ENCODE data around the gene SEMA5B. TPM values are rescaled to one million over a fixed set of nuclear protein-coding genes. Genes with fewer than 3 reads are reported as not detected.

The SEMA5B gene
- total RNA-seq, 2 experiments from 2014 or later, result 0.30 TPM; not detected in 1

DNA sequence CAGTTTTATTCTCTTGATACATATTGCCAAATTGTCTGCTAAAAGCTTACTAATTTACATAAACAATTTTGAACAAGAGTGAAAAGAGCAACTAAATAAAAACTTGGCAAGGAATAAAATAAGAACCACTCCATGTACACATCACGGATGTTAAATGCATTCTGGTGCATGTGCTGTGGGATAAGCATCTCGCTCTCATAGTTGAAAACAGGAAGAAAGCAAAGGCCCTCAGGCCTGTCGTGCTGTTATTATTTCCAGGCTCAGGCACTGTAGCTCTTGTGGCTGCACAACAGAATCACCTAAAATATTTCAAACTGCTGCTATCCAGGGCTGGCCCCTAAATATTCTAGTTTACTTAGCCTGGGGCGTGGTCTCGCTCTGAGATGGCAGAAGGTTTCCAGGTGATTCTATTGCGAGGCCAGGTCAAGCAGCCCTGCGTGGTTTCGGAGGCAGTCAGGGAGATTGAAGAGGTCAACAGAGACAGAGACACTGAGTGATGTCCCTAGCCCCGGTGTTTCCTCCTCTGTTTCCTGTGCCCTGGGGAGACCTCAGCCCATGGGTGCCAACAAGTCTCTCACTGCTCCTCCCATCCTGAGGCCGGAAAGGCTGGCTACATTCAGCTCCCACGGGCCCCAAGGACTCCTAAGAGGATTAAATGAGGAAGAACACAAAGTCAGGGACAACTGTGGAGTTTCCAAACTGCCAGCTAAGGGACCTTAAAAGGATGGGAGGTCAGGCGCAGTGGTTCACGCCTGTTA is 21.1 kb upstream of the SEMA5B start:
- Mint-ChIP-seq H3K9me3 (no peaks in the 10 kb centered on the region), H3K27me3 (peaks cover 23% of the 10 kb centered on the region), H3K36me3 (ENCODE audit: low read depth) (no peaks in the 10 kb centered on the region), H3K4me3 (no peak overlapping the region), H3K27ac (no peak overlapping the region), H3K4me1 (no peaks in the 10 kb centered on the region)
- ChIA-PET POLR2A (no interaction called here), CTCF (interaction anchor here (2.0 kb wide), 1 partner anchor 20 kb away, joined by 4 read pairs; no protein-coding TSS in a partner anchor)
- DNase-seq, result no peak

DNA sequence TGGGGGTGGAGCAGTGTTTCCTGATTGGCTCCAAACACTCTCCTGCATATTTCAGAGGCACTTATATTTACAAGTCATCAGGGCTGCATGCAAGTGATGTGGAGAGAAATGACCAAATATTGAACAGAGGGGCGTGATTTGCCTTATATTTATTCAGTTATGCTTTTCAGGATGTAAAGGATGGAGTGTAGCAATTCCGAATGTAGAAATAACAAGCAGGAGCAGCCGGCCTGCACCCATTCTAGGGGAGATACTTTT is 19.4 kb upstream of the SEMA5B start:
- POLR2A ChIA-PET, result no interaction called here
- H3K9me3 Mint-ChIP-seq, result no peaks in the 10 kb centered on the region

DNA sequence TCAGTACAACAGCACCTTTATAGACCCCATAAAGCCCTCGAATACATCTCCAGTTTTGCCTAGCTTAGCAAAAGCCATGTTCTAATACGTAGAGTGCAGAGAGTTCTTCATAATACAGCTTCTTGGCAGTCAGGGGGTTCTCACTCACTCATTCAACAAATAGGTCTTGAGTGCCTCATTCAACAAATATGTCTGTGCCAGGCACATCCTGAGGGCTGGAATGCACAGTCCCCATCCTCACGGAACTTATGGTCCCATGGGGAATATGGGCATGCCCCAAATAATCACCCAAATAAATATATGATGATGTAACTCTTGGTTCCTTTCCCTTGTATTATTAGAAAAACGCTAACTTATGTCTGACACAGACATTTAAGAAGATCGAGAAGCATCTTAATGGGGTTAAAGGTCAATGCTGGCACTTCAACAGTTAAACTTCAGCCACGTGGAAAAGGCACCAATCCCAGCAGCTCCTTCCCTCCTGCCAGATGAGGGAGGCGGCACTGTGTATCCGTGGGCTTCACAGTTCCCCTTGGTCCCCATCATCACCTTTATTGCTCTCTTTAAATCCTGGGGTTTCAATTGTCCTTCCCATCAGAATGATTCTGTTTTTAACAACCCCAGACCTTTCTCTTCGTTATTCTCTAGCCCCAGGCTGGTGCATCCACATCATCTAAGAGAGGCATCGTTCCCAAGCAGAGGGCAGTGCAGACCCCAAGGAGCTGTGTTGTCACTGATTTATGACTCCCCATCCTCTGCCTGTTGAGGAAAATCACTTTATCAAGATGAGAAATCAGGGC is 18.9 kb upstream of the SEMA5B start:
- Mint-ChIP-seq H3K27ac (no peak overlapping the region), H3K4me3 (no peak overlapping the region), H3K4me1 (no peaks in the 10 kb centered on the region), H3K9me3 (no peaks in the 10 kb centered on the region), H3K27me3 (peaks cover 26% of the 10 kb centered on the region), H3K36me3 (ENCODE audit: low read depth) (no peaks in the 10 kb centered on the region)
- POLR2A ChIA-PET, result no interaction called here
- CTCF ChIA-PET, result no interaction called here
- no peak for DNase-seq

More for the DNA sequence above, 19.4 kb upstream of the SEMA5B start:
- Mint-ChIP-seq H3K4me3 (no peak overlapping the region), H3K4me1 (no peaks in the 10 kb centered on the region), H3K27ac (no peak overlapping the region), H3K27me3 (peaks cover 25% of the 10 kb centered on the region), H3K36me3 (ENCODE audit: low read depth) (no peaks in the 10 kb centered on the region)
- DNase-seq, result no peak
- CTCF ChIA-PET, result no interaction called here

DNA sequence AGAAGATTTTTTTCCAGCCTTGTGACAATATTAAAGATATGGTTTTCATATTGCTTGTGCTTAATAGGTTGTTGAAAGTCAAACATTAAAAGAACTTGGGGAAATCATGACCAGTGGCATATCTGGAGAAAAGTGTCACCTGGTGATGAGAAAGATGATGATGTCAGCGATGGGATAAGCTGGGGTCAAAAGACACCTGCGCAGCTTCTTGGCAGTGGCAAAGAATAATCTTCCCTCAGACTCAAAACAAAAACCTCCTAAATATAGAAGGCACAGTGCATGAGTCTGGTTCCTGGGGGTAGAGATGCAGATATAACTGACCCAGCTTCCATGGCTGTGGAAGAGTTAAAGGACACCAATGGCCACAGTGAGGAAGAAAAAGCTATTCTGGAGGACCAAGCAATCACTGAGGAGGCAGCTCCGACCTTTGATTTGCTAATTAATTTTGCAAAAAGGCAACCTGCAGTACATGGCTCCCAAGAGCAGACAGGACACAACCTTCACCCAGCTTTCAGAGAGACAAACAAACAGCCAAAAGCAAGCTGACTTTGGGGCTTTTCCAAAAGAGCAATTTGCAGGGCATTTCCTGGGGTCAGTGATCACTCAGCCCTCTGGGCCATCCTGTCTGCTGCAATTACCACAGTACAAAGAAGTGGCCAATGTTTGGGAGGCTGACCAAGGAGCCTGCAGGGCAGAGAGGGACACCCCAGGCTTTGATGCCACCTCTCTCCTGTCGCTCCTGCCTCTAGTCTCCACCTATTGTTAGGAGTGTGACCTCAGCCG is 17.6 kb upstream of the SEMA5B start:
- DNase-seq, result no peak
- H3K36me3 Mint-ChIP-seq (ENCODE audit: low read depth), result no peaks in the 10 kb centered on the region
- no peaks in the 10 kb centered on the region for H3K4me1 Mint-ChIP-seq
- H3K4me3 Mint-ChIP-seq, result no peak overlapping the region
- ChIA-PET CTCF (interaction anchor here (0.7 kb wide), 1 partner anchor 28 kb away, joined by 3 read pairs; no protein-coding TSS in a partner anchor), POLR2A (no interaction called here)
- H3K27me3 Mint-ChIP-seq, result peaks cover 31% of the 10 kb centered on the region
- H3K9me3 Mint-ChIP-seq, result no peaks in the 10 kb centered on the region
- H3K27ac Mint-ChIP-seq, result no peak overlapping the region

DNA sequence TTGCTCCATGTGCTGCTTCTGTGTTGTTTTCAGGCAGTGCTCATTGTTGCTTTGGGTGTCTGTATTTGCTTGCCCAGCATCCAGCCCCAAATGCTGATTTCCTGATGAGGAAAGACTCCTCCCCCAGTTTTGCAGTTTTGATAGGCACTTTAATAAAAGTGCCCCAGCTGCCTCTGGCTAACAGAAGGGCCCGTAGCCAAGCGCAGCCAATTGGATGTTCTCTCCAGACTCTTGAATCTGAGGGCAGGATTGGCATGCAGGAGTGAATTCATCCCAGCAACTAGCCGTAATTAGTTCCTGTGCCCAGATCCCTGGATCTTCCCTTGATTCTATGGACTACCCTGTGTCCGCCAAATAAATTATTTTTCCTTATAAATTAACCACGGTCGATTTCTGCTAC is 14.8 kb upstream of the SEMA5B start:
- no peak overlapping the region for H3K27ac Mint-ChIP-seq
- no peaks in the 10 kb centered on the region for H3K4me1 Mint-ChIP-seq
- H3K4me3 Mint-ChIP-seq, result no peak overlapping the region
- DNase-seq, result no peak
- H3K27me3 Mint-ChIP-seq, result peaks cover 50% of the 10 kb centered on the region
- H3K36me3 Mint-ChIP-seq (ENCODE audit: low read depth), result no peaks in the 10 kb centered on the region
- ChIA-PET POLR2A (no interaction called here), CTCF (interaction anchor here (0.6 kb wide), 1 partner anchor 1719 kb away, joined by 3 read pairs; no protein-coding TSS in a partner anchor)
- H3K9me3 Mint-ChIP-seq, result no peaks in the 10 kb centered on the region

DNA sequence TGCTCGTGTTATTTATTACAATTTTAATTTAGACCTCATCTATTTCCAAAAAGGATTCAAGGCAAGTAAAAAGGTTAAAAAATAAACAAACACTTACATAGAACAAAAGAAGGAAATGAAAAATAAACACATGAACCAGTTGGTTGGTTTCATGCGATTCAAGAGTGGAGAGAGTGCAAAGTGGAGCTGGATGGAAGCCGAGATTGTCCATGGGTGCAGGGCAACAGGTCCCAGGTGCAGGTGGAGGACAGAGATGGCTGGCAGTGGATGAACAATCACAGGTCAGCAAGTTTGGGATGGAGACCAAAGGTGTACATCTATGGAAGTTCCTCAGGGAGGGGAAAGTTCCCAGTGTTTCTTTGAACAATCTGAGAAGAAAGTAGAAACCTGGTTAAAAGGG is 11.6 kb upstream of the SEMA5B start:
- H3K4me3 Mint-ChIP-seq, result no peak overlapping the region
- no peaks in the 10 kb centered on the region for H3K4me1 Mint-ChIP-seq
- POLR2A ChIA-PET, result no interaction called here
- CTCF ChIA-PET, result interaction anchor here (1.6 kb wide), 1 partner anchor 11 kb away, joined by 3 read pairs; no protein-coding TSS in a partner anchor
- no peaks in the 10 kb centered on the region for H3K9me3 Mint-ChIP-seq
- H3K27ac Mint-ChIP-seq, result no peak overlapping the region
- H3K27me3 Mint-ChIP-seq, result peaks cover 69% of the 10 kb centered on the region
- no peaks in the 10 kb centered on the region for H3K36me3 Mint-ChIP-seq (ENCODE audit: low read depth)
- no peak for DNase-seq

DNA sequence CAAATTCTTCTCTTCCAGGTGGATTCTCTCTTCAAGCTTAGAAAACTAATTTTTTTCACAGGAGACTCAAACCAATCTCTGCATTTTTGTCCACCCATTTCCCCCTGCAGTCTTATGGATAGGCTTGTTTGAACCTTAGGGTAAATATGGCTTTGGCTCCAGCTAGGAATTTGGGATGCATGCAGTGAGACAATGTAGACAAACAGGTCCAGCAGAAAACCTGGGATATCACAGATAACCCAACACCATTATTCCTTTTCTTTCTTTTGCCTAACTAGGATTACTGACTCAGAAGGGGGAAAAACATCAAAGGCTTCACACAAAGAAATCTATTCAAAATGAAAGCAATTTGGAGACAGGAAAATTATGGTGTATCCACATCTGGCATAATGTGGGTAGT is 11.2 kb upstream of the SEMA5B start:
- CTCF ChIA-PET, result interaction anchor here (1.6 kb wide), 1 partner anchor 10 kb away, joined by 3 read pairs; no protein-coding TSS in a partner anchor
- DNase-seq, result no peak
- no peaks in the 10 kb centered on the region for H3K36me3 Mint-ChIP-seq (ENCODE audit: low read depth)
- H3K4me3 Mint-ChIP-seq, result no peak overlapping the region
- no peaks in the 10 kb centered on the region for H3K9me3 Mint-ChIP-seq
- no peak overlapping the region for H3K27ac Mint-ChIP-seq
- no peaks in the 10 kb centered on the region for H3K4me1 Mint-ChIP-seq
- POLR2A ChIA-PET, result no interaction called here
- H3K27me3 Mint-ChIP-seq, result peaks cover 69% of the 10 kb centered on the region

DNA sequence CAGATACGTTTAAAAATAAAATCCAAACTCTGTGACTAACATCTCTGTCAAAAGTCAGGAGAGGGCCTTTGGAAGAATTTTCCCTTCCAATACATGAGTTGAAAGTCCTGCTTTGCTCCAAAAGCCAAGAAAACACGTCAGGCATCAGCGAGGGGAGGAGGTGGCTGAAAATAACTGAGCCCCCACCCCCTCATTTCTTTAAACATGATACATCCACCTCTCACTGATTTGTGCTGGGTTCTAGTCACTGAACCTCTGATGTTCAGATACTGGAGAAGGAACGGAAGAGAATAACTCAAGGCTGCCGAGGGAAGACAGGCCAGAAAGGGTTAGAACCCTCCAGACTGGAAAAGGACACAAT is 9.4 kb upstream of the SEMA5B start:
- Mint-ChIP-seq H3K9me3 (no peaks in the 10 kb centered on the region), H3K27me3 (peaks cover 58% of the 10 kb centered on the region), H3K36me3 (ENCODE audit: low read depth) (no peaks in the 10 kb centered on the region), H3K4me3 (no peak overlapping the region), H3K27ac (no peak overlapping the region), H3K4me1 (no peaks in the 10 kb centered on the region)
- no peak for DNase-seq
- POLR2A ChIA-PET, result no interaction called here
- CTCF ChIA-PET, result no interaction called here

DNA sequence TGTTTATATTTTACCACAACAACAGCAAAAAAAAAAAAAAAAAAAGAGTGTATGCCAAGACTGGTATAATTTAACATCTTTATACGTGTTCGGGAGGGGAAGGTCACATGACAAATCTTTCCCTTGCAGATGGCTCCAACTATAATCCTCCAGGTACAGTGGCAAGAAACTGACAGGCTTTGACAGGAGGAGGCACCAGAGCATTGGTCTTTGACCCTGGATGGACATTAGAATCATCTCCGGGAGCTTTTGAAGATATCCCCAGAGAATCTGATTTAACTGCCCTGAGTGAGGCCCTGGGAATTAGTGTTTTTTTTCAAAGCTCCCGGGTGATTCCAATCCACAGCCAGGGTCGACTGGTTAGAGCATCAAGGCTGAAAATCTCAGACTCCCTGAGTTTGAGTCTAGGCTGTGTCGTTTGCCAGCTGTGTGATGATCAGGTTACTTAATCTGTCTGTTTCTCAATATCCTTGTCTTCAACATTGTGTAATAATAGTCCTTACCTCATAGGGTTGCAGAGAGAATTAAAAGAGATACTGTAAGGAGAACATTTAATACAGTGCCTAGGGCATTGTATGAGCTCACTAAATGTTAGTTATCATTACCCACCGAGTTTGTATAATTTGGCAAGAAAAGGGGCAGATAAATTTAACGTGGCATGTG is 8.9 kb upstream of the SEMA5B start:
- ChIA-PET CTCF (no interaction called here), POLR2A (no interaction called here)
- H3K4me3 Mint-ChIP-seq, result no peak overlapping the region
- no peaks in the 10 kb centered on the region for H3K9me3 Mint-ChIP-seq
- no peak overlapping the region for H3K27ac Mint-ChIP-seq
- H3K4me1 Mint-ChIP-seq, result no peaks in the 10 kb centered on the region
- no peak for DNase-seq
- H3K36me3 Mint-ChIP-seq (ENCODE audit: low read depth), result no peaks in the 10 kb centered on the region
- peaks cover 54% of the 10 kb centered on the region for H3K27me3 Mint-ChIP-seq

DNA sequence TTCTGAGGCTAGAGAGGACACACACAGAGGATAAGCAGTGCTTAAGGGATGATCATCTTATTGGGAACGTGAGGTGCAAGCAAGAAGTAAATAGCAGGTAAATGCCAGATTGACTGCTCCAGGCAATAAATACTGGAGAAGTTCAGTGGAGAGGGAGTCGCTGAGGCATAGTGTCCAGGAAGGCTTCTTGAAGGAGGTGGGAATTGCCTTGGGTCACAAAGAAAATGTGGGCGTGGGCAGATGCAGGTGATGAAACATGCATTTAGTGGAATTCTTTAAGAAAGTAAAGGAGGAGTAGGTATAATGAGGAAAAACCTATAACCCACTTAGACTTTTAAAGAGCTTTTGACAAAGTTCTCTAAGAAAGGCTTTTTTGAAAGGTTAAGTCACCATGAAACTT is 7.4 kb upstream of the SEMA5B start:
- Mint-ChIP-seq H3K27ac (no peak overlapping the region), H3K9me3 (no peaks in the 10 kb centered on the region), H3K27me3 (peaks cover 46% of the 10 kb centered on the region), H3K4me3 (no peak overlapping the region), H3K4me1 (no peaks in the 10 kb centered on the region), H3K36me3 (ENCODE audit: low read depth) (no peaks in the 10 kb centered on the region)
- ChIA-PET POLR2A (no interaction called here), CTCF (no interaction called here)
- no peak for DNase-seq

DNA sequence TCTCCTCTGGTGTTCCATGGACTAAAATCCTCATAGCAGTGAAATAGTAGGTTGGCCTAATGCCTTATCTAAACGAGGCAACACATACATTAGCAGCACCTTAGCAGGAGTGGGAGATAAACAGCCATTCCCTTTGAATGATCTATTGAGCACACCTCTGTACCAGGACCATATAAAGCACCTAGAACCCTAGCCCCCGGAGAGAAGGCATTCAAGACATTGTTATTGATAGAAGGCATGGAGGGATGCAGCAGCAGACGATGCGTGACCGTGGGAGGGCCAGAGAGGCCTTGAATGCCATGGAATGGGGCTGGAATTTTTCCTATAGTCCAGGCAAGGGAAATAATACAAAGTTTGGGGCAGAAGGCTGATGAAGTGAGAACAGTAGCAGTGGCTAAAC is 6.6 kb upstream of the SEMA5B start:
- Mint-ChIP-seq H3K4me1 (no peaks in the 10 kb centered on the region), H3K27ac (no peak overlapping the region), H3K27me3 (peaks cover 41% of the 10 kb centered on the region), H3K9me3 (no peaks in the 10 kb centered on the region), H3K4me3 (no peak overlapping the region), H3K36me3 (ENCODE audit: low read depth) (no peaks in the 10 kb centered on the region)
- ChIA-PET POLR2A (no interaction called here), CTCF (no interaction called here)
- no peak for DNase-seq

DNA sequence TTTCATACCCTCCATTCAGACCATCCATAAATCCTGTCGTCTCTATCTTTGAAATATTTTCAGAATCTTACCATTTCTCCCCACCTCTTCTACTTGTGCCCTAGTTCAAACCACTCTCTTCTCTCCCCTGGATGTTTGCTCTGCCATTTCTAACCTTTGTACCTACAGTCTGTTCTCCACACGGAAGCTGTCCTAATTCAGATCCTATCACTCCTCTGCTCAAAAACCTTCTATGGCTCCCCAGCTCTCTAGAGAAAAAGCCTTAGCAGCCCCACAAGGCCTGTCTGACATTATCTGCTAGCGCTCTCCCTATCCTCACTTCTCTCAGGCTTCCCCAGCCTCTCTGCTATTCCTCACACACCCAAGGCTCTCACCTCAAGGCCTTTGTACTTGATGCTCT is 4.5 kb upstream of the SEMA5B start:
- Mint-ChIP-seq H3K36me3 (ENCODE audit: low read depth) (no peaks in the 10 kb centered on the region), H3K27ac (no peak overlapping the region), H3K4me1 (peaks cover 8% of the 10 kb centered on the region), H3K4me3 (no peak overlapping the region), H3K9me3 (no peaks in the 10 kb centered on the region), H3K27me3 (peaks cover 26% of the 10 kb centered on the region)
- CTCF ChIA-PET, result interaction anchor here (0.5 to 2.0 kb wide), 6 partner anchors 11 to 646 kb away, joined by 3 to 6 read pairs (median 4); no protein-coding TSS in a partner anchor
- DNase-seq, result no peak
- POLR2A ChIA-PET, result no interaction called here

DNA sequence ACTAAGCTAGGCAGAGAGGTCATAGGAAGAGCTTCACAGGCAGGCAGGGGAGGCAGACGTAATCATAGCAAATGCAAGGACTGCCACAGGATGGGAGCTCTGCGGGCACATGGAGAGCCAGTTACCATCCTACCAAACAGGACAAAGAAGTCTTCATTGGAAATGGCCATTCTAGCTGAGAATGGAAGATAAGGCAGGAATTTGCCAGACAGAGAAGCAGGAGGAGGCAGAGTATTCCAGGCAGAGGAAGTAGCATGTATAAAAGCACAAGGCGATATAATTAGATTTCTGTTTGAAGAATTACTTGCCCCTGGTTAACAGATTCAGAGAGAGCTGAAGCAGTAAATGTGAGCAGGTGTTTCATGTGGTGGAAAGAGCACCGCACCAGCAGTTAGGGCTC is 3.5 kb upstream of the SEMA5B start:
- no peak for DNase-seq
- no peaks in the 10 kb centered on the region for H3K9me3 Mint-ChIP-seq
- CTCF ChIA-PET, result interaction anchor here (1.0 to 2.5 kb wide), 4 partner anchors 10 to 645 kb away, joined by 4 to 9 read pairs (median 6); no protein-coding TSS in a partner anchor

More for the DNA sequence above, 3.5 kb upstream of the SEMA5B start:
- Mint-ChIP-seq H3K27ac (no peak overlapping the region), H3K4me1 (peaks cover 13% of the 10 kb centered on the region), H3K27me3 (peaks cover 27% of the 10 kb centered on the region), H3K36me3 (ENCODE audit: low read depth) (no peaks in the 10 kb centered on the region), H3K4me3 (no peak overlapping the region)
- POLR2A ChIA-PET, result interaction anchor here (0.6 kb wide), 1 partner anchor 40 kb away, joined by 3 read pairs; no protein-coding TSS in a partner anchor

All from activated CD4-positive, alpha-beta memory T cell treated with anti-CD3 and anti-CD28 coated beads, Interleukin-2, amount 10 ng/mL, durations not matched to agents 7 days and 5 days (primary cell).